Measurements from ENCODE around the gene MRPS10. TPM values are rescaled to one million over a fixed set of nuclear protein-coding genes. Genes with fewer than 3 reads are reported as not detected.
"Not testable (repeated sequence)": the region's sequence is repeated elsewhere in the genome, so short reads cannot be mapped to it uniquely, and the experiment has no call there.

Gene MRPS10
- total RNA-seq, 6 experiments from 2014 or later = 17.7 to 35.3 (median 20.1) TPM

GRCh38 chr6:42193491-42193894 is 24.2 kb downstream of the MRPS10 start:
- Histone ChIP-seq H3K4me1 (no peaks in the 10 kb centered on the region), H3K27me3 (no peaks in the 10 kb centered on the region), H3K36me3 (no peaks in the 10 kb centered on the region), H3K27ac (no peak overlapping the region), H3K4me3 (no peak overlapping the region), H3K9me3 (no peaks in the 10 kb centered on the region)
- WGBS (ENCODE audit: insufficient coverage, low coverage, low lambda C conversion rate, missing lambda C conversion rate) = 57% methylated on average over 6 of the region's 8 CpGs
- ATAC-seq (no peak), DNase-seq (no peak)
- intact Hi-C loops (cut with DNase I) = no loop called here
- TF ChIP-seq POLR2A (IDR thresholded peaks at IDR 0.05) (no peak), CTCF (IDR thresholded peaks at IDR 0.05) (no peak)

GRCh38 chr6:42192385-42192784 is 25.3 kb downstream of the MRPS10 start:
- intact Hi-C loops (cut with DNase I); H3K36me3 ChIP-seq; H3K4me3 ChIP-seq; H3K4me1 ChIP-seq; H3K27ac ChIP-seq; H3K9me3 ChIP-seq; DNase-seq; ATAC-seq; H3K27me3 ChIP-seq: not testable (repeated sequence)
- 77% methylated on average over 4 of the region's 5 CpGs for whole genome bisulfite sequencing (ENCODE audit: insufficient coverage, low coverage, low lambda C conversion rate, missing lambda C conversion rate)

- H3K4me3 ChIP-seq = no peak overlapping the region
- no peak overlapping the region for H3K27ac ChIP-seq
- no peaks in the 10 kb centered on the region for H3K9me3 ChIP-seq
- H3K4me1 ChIP-seq = no peaks in the 10 kb centered on the region
- no peaks in the 10 kb centered on the region for H3K36me3 ChIP-seq
- no peaks in the 10 kb centered on the region for H3K27me3 ChIP-seq
- ATAC-seq = peak in 1 of 4 donors; percentile 20
- 81% methylated on average over 5 of the region's 5 CpGs for WGBS (ENCODE audit: insufficient coverage, low coverage, low lambda C conversion rate, missing lambda C conversion rate)
- no peak for TF ChIP-seq POLR2A (IDR thresholded peaks at IDR 0.05)
- TF ChIP-seq CTCF (IDR thresholded peaks at IDR 0.05) = no peak
- intact Hi-C loops (cut with DNase I) = no loop called here
- no peak for DNase-seq
These were observed 27.0 kb downstream of the MRPS10 start for GRCh38 chr6:42190554-42191183.

DNA sequence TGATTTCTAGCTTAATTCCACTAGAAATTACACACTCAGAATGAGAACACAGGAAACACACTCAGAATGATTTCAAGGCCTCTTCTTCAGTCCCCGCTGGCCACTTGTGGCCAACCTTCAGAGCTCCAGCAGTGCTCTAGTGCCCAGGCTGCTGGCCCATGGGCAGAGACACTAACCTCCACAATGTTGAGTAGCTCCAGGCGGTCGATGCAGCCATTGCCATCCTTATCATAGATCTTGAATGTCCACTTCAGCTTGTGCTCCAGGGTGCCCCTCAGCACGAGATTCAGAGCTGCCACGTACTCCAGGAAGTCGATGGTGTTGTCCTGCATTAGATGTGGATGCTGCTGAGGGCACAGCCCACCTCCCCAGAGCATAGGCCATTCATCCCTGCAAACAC is 29.3 kb downstream of the MRPS10 start:
- H3K27ac ChIP-seq = no peak overlapping the region
- no peaks in the 10 kb centered on the region for H3K9me3 ChIP-seq
- no peaks in the 10 kb centered on the region for H3K4me1 ChIP-seq
- no peak for DNase-seq
- WGBS (ENCODE audit: insufficient coverage, low coverage, low lambda C conversion rate, missing lambda C conversion rate) = no CpG with 5 or more reads among the region's 6 CpGs
- TF ChIP-seq POLR2A (IDR thresholded peaks at IDR 0.05) (no peak), CTCF (IDR thresholded peaks at IDR 0.05) (no peak)
- H3K27me3 ChIP-seq = no peaks in the 10 kb centered on the region
- intact Hi-C loops (cut with DNase I) = no loop called here
- H3K36me3 ChIP-seq = no peaks in the 10 kb centered on the region
- H3K4me3 ChIP-seq = no peak overlapping the region
- ATAC-seq = no peak

DNA sequence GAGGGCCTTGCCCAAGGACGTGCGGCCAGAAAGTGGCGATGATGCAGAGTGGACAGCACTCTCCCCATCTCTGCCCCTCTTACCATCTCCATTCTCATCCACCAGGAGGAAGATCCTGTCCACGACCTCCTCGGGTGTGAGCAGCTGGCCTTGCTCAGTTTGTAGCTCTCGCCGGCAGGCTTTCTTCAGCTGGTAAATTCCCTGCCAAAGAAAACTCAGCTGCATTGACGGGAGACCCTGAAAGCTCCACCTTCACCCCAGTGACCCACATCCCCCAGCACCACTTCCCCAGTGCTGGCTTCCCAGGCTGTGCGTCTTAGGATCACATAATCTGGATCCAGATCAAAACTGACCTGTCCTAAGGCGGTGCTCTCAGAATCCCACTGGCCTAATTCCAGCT is 32.1 kb downstream of the MRPS10 start:
- no peaks in the 10 kb centered on the region for H3K9me3 ChIP-seq
- no peaks in the 10 kb centered on the region for H3K36me3 ChIP-seq
- DNase-seq (no peak), ATAC-seq (no peak)
- no peak for TF ChIP-seq CTCF (IDR thresholded peaks at IDR 0.05)
- TF ChIP-seq POLR2A (IDR thresholded peaks at IDR 0.05) = no peak
- 66% methylated on average over 9 of the region's 10 CpGs for WGBS (ENCODE audit: insufficient coverage, low coverage, low lambda C conversion rate, missing lambda C conversion rate)
- H3K4me1 ChIP-seq = no peaks in the 10 kb centered on the region
- no peak overlapping the region for H3K27ac ChIP-seq
- H3K27me3 ChIP-seq = no peaks in the 10 kb centered on the region
- intact Hi-C loops (cut with DNase I) = no loop called here
- H3K4me3 ChIP-seq = no peak overlapping the region
